ENCODE data around the gene SOX2.

SOX2 gene

GRCh38 chr3:181711325-181712135 lies at the start of gene SOX2:
Gene SOX2 (plus strand): TSS chr3:181711925. CDS start chr3:181712361, 436 bp downstream.
- Histone ChIP-seq H3K9ac (ENCODE audit: low read length) (peak within 1 kb of the TSS; percentile 98), H3K9me3 (ENCODE audit: control insufficient read depth, insufficient read depth, low read depth, low read length) (no peaks in the 10 kb centered on the region)

GRCh38 chr3:181683563-181683962 lies 28.2 kb upstream of the SOX2 start:
- Histone ChIP-seq H3K27me3 (ENCODE audit: control insufficient read depth, insufficient read depth, low read length) (no peaks in the 10 kb centered on the region), H3K4me3 (ENCODE audit: low read depth, low read length) (no peak overlapping the region), H3K9ac (ENCODE audit: low read length) (no peak overlapping the region), H3K4me1 (ENCODE audit: control insufficient read depth, insufficient read depth, low read length) (peaks cover 17% of the 10 kb centered on the region), H3K9me3 (ENCODE audit: control insufficient read depth, insufficient read depth, low read depth, low read length) (no peaks in the 10 kb centered on the region), H3K36me3 (ENCODE audit: control insufficient read depth, insufficient read depth, low read length) (no peaks in the 10 kb centered on the region), H3K27ac (ENCODE audit: low read depth, low read length) (no peak overlapping the region)

More at GRCh38 chr3:181711325-181712135, at the start of gene SOX2:
- Histone ChIP-seq H3K4me1 (ENCODE audit: control insufficient read depth, insufficient read depth, low read length) (peaks cover 30% of the 10 kb centered on the region), H3K27ac (ENCODE audit: low read depth, low read length) (peak within 1 kb of the TSS; percentile 97), H3K27me3 (ENCODE audit: control insufficient read depth, insufficient read depth, low read length) (peaks cover 19% of the 10 kb centered on the region; the same call in 1 of the 2 replicates), H3K36me3 (ENCODE audit: control insufficient read depth, insufficient read depth, low read length) (peaks cover 22% of the 10 kb centered on the region), H3K4me3 (ENCODE audit: low read depth, low read length) (peak within 1 kb of the TSS; percentile 96)

GRCh38 chr3:181687190-181687589 lies 24.5 kb upstream of the SOX2 start:
- Histone ChIP-seq H3K9ac (ENCODE audit: low read length) (no peak overlapping the region), H3K9me3 (ENCODE audit: control insufficient read depth, insufficient read depth, low read depth, low read length) (no peaks in the 10 kb centered on the region), H3K4me1 (ENCODE audit: control insufficient read depth, insufficient read depth, low read length) (peaks cover 17% of the 10 kb centered on the region), H3K36me3 (ENCODE audit: control insufficient read depth, insufficient read depth, low read length) (no peaks in the 10 kb centered on the region), H3K27ac (ENCODE audit: low read depth, low read length) (no peak overlapping the region), H3K27me3 (ENCODE audit: control insufficient read depth, insufficient read depth, low read length) (no peaks in the 10 kb centered on the region), H3K4me3 (ENCODE audit: low read depth, low read length) (no peak overlapping the region)

GRCh38 chr3:181687731-181688130 lies 24.0 kb upstream of the SOX2 start:
- Histone ChIP-seq H3K27ac (ENCODE audit: low read depth, low read length) (no peak overlapping the region), H3K4me1 (ENCODE audit: control insufficient read depth, insufficient read depth, low read length) (peaks cover 17% of the 10 kb centered on the region)

GRCh38 chr3:181689546-181689945 lies 22.2 kb upstream of the SOX2 start:
- Histone ChIP-seq H3K36me3 (ENCODE audit: control insufficient read depth, insufficient read depth, low read length) (no peaks in the 10 kb centered on the region), H3K27ac (ENCODE audit: low read depth, low read length) (no peak overlapping the region), H3K9me3 (ENCODE audit: control insufficient read depth, insufficient read depth, low read depth, low read length) (no peaks in the 10 kb centered on the region), H3K9ac (ENCODE audit: low read length) (no peak overlapping the region), H3K4me1 (ENCODE audit: control insufficient read depth, insufficient read depth, low read length) (peaks cover 17% of the 10 kb centered on the region), H3K27me3 (ENCODE audit: control insufficient read depth, insufficient read depth, low read length) (no peaks in the 10 kb centered on the region), H3K4me3 (ENCODE audit: low read depth, low read length) (no peak overlapping the region)

More at GRCh38 chr3:181687731-181688130, 24.0 kb upstream of the SOX2 start:
- no peak overlapping the region for H3K9ac ChIP-seq (ENCODE audit: low read length)
- H3K36me3 ChIP-seq (ENCODE audit: control insufficient read depth, insufficient read depth, low read length) = no peaks in the 10 kb centered on the region
- no peak overlapping the region for H3K4me3 ChIP-seq (ENCODE audit: low read depth, low read length)
- H3K27me3 ChIP-seq (ENCODE audit: control insufficient read depth, insufficient read depth, low read length) = no peaks in the 10 kb centered on the region
- H3K9me3 ChIP-seq (ENCODE audit: control insufficient read depth, insufficient read depth, low read depth, low read length) = no peaks in the 10 kb centered on the region

GRCh38 chr3:181690769-181691168 lies 21.0 kb upstream of the SOX2 start:
- Histone ChIP-seq H3K9me3 (ENCODE audit: control insufficient read depth, insufficient read depth, low read depth, low read length) (no peaks in the 10 kb centered on the region), H3K4me1 (ENCODE audit: control insufficient read depth, insufficient read depth, low read length) (peaks cover 20% of the 10 kb centered on the region), H3K27me3 (ENCODE audit: control insufficient read depth, insufficient read depth, low read length) (peaks cover 11% of the 10 kb centered on the region), H3K4me3 (ENCODE audit: low read depth, low read length) (no peak overlapping the region), H3K27ac (ENCODE audit: low read depth, low read length) (no peak overlapping the region), H3K36me3 (ENCODE audit: control insufficient read depth, insufficient read depth, low read length) (no peaks in the 10 kb centered on the region), H3K9ac (ENCODE audit: low read length) (no peak overlapping the region)

GRCh38 chr3:181691901-181692300 lies 19.8 kb upstream of the SOX2 start:
- Histone ChIP-seq H3K36me3 (ENCODE audit: control insufficient read depth, insufficient read depth, low read length) (no peaks in the 10 kb centered on the region), H3K9me3 (ENCODE audit: control insufficient read depth, insufficient read depth, low read depth, low read length) (no peaks in the 10 kb centered on the region), H3K27me3 (ENCODE audit: control insufficient read depth, insufficient read depth, low read length) (peaks cover 22% of the 10 kb centered on the region), H3K4me3 (ENCODE audit: low read depth, low read length) (no peak overlapping the region), H3K4me1 (ENCODE audit: control insufficient read depth, insufficient read depth, low read length) (peaks cover 17% of the 10 kb centered on the region), H3K27ac (ENCODE audit: low read depth, low read length) (no peak overlapping the region), H3K9ac (ENCODE audit: low read length) (no peak overlapping the region)

GRCh38 chr3:181692311-181693145 lies 19.2 kb upstream of the SOX2 start:
- no peak overlapping the region for H3K27ac ChIP-seq (ENCODE audit: low read depth, low read length)
- H3K9me3 ChIP-seq (ENCODE audit: control insufficient read depth, insufficient read depth, low read depth, low read length) = no peaks in the 10 kb centered on the region
- no peak overlapping the region for H3K4me3 ChIP-seq (ENCODE audit: low read depth, low read length)
- H3K4me1 ChIP-seq (ENCODE audit: control insufficient read depth, insufficient read depth, low read length) = peaks cover 11% of the 10 kb centered on the region
- H3K9ac ChIP-seq (ENCODE audit: low read length) = no peak overlapping the region
- no peaks in the 10 kb centered on the region for H3K36me3 ChIP-seq (ENCODE audit: control insufficient read depth, insufficient read depth, low read length)
- H3K27me3 ChIP-seq (ENCODE audit: control insufficient read depth, insufficient read depth, low read length) = peaks cover 29% of the 10 kb centered on the region

- no peak overlapping the region for H3K4me3 ChIP-seq (ENCODE audit: low read depth, low read length)
- H3K9me3 ChIP-seq (ENCODE audit: control insufficient read depth, insufficient read depth, low read depth, low read length) = no peaks in the 10 kb centered on the region
- no peak overlapping the region for H3K27ac ChIP-seq (ENCODE audit: low read depth, low read length)
- H3K36me3 ChIP-seq (ENCODE audit: control insufficient read depth, insufficient read depth, low read length) = no peaks in the 10 kb centered on the region
- H3K4me1 ChIP-seq (ENCODE audit: control insufficient read depth, insufficient read depth, low read length) = peaks cover 10% of the 10 kb centered on the region
- H3K9ac ChIP-seq (ENCODE audit: low read length) = no peak overlapping the region
- H3K27me3 ChIP-seq (ENCODE audit: control insufficient read depth, insufficient read depth, low read length) = peaks cover 36% of the 10 kb centered on the region
These were observed 18.4 kb upstream of the SOX2 start for GRCh38 chr3:181693280-181693679.

- Histone ChIP-seq H3K4me3 (ENCODE audit: low read depth, low read length) (peak overlapping the region; percentile 58), H3K27ac (ENCODE audit: low read depth, low read length) (no peak overlapping the region), H3K9ac (ENCODE audit: low read length) (no peak overlapping the region), H3K9me3 (ENCODE audit: control insufficient read depth, insufficient read depth, low read depth, low read length) (no peaks in the 10 kb centered on the region), H3K4me1 (ENCODE audit: control insufficient read depth, insufficient read depth, low read length) (peaks cover 18% of the 10 kb centered on the region), H3K27me3 (ENCODE audit: control insufficient read depth, insufficient read depth, low read length) (peaks cover 43% of the 10 kb centered on the region), H3K36me3 (ENCODE audit: control insufficient read depth, insufficient read depth, low read length) (no peaks in the 10 kb centered on the region)
These were observed 16.7 kb upstream of the SOX2 start for GRCh38 chr3:181694805-181695660.

Data from HUES6 (cell line).